HCT116 (cell line): ENCODE data around the gene TTLL5. TPM values are rescaled to one million over a fixed set of nuclear protein-coding genes. Genes with fewer than 3 reads are reported as not detected.

Experiments
- ATAC-seq: fragments of 200-7000 bp; cut with Tn5 transposase; 2 replicates; pipeline ENCODE4 v1.9.1; 2020; ENCODE audit warnings: mild to moderate bottlenecking, moderate library complexity
- BruUV-seq: library from RNA; stranded (reverse); fragments of 400-500 nt; replicated peaks from 2 replicates; lab custom pipeline; 2021; lab: Mats Ljungman, UMichigan
- CTCF ChIA-PET: fragments of 300-600 bp; sonication (Branson Sonifier 250); formaldehyde crosslinking; loops from one replicate; lab custom pipeline; 2021; ENCODE audit warnings: antibody characterized with exemption; lab: Charles Lee
- POLR2A ChIA-PET: fragments of 300-600, 350-600 bp; sonication (Branson Sonifier 250); formaldehyde crosslinking; loops from one replicate; lab custom pipeline; 2021; ENCODE audit warnings: antibody characterized with exemption; lab: Charles Lee
- RAD21 ChIA-PET, 2 experiments: fragments of 300-600 bp; sonication (Branson Sonifier 250); formaldehyde crosslinking; loops; one replicate each; lab custom pipeline; 2023; ENCODE audit warnings: low total read pairs in 2 of 2; ENCODE audit not compliant: uncharacterized antibody in 2 of 2, unreplicated experiment in 2 of 2, low non-redundant PET in 1 of 2; lab: Charles Lee
- DNase-seq: peaks from one replicate; pipeline ENCODE4 v3.0.0-alpha.2; 2010; ENCODE audit warnings: low read depth, low spot score
- H2AFZ ChIP-seq: fragments of 200-600 bp; shearing (Covaris generic), sonication (generic); 2 replicates; pipeline ENCODE4 v1.6.1; 2017; ENCODE audit warnings: low read depth, mixed run types, mixed read lengths, antibody characterized with exemption, low read length; ENCODE audit not compliant: poor library complexity, severe bottlenecking
- H3K27ac ChIP-seq: 2 replicates; pipeline ENCODE4 v1.5.1; 2012; ENCODE audit warnings: low read depth, low read length
- H3K27me3 ChIP-seq: fragments of 200-600 bp; sonication (generic); 2 replicates; pipeline ENCODE4 v1.6.1; 2016; ENCODE audit warnings: mixed run types, low read length, mixed read lengths; ENCODE audit not compliant: insufficient read depth
- H3K36me3 ChIP-seq, 2 experiments: fragments of 200-500 bp in 1 of 2; fragments of 200-600 bp in 1 of 2; sonication (Bioruptor generic) in 1 of 2; sonication (generic) in 1 of 2; 2 replicates each; pipeline versions ENCODE4 v1.5.1 to v1.6.1; 2014 to 2016; ENCODE audit warnings: low read length in 2 of 2, inconsistent platforms in 1 of 2, mixed read lengths in 1 of 2, mixed run types in 1 of 2; ENCODE audit not compliant: insufficient read depth in 2 of 2, control insufficient read depth in 1 of 2
- H3K4me1 ChIP-seq, 2 experiments: fragments of 200-600 bp in 1 of 2; sonication (generic) in 1 of 2; 2 replicates each; pipeline versions ENCODE4 v1.5.1 to v1.6.1; 2012 to 2017; ENCODE audit warnings: low read length in 2 of 2, inconsistent platforms in 1 of 2, mild to moderate bottlenecking in 1 of 2, mixed read lengths in 1 of 2, mixed run types in 1 of 2, moderate library complexity in 1 of 2; ENCODE audit not compliant: insufficient read depth in 2 of 2, control insufficient read depth in 1 of 2
- H3K4me2 ChIP-seq: fragments of 200-600 bp; sonication (generic); 2 replicates; pipeline ENCODE4 v1.6.1; 2017; ENCODE audit warnings: mixed run types, low read length, mixed read lengths
- H3K4me3 ChIP-seq, 2 experiments: fragments of 200-600 bp in 1 of 2; sonication (generic) in 1 of 2; replicated peaks in 1 of 2; 2 replicates each; pipeline ENCODE4 v1.5.1; 2011 to 2016; ENCODE audit warnings: low read length in 2 of 2, control low read depth in 1 of 2, low read depth in 1 of 2, mild to moderate bottlenecking in 1 of 2, mixed read lengths in 1 of 2, mixed run types in 1 of 2
- H3K79me2 ChIP-seq: fragments of 200-600 bp; sonication (generic); 2 replicates; pipeline ENCODE4 v1.6.1; 2017; ENCODE audit warnings: mild to moderate bottlenecking, mixed run types, low read length, moderate library complexity, mixed read lengths; ENCODE audit not compliant: insufficient read depth
- H3K9ac ChIP-seq: fragments of 200-600 bp; sonication (generic); 2 replicates; pipeline ENCODE4 v1.6.1; 2016; ENCODE audit warnings: low read length, mixed read lengths
- H3K9me2 ChIP-seq: fragments of 200-600 bp; sonication (generic), shearing (Covaris generic); 2 replicates; pipeline ENCODE4 v1.6.1; 2017; ENCODE audit warnings: mixed run types, mild to moderate bottlenecking, moderate library complexity; ENCODE audit not compliant: insufficient read depth
- H3K9me3 ChIP-seq, 2 experiments: fragments of 200-500 bp in 1 of 2; fragments of 200-600 bp in 1 of 2; sonication (Bioruptor generic) in 1 of 2; sonication (generic) in 1 of 2; 2 replicates each; pipeline ENCODE4 v1.6.1; 2014 to 2017; ENCODE audit warnings: low read length in 2 of 2, mixed read lengths in 2 of 2, inconsistent platforms in 1 of 2, low read depth in 1 of 2, mild to moderate bottlenecking in 1 of 2, mixed run types in 1 of 2, moderate library complexity in 1 of 2; ENCODE audit not compliant: control insufficient read depth in 1 of 2, insufficient read depth in 1 of 2
- H4K20me1 ChIP-seq: fragments of 200-600 bp; sonication (generic), shearing (Covaris generic); 2 replicates; pipeline ENCODE4 v1.6.1; 2017; ENCODE audit warnings: mixed run types, mild to moderate bottlenecking, moderate library complexity; ENCODE audit not compliant: insufficient read depth
- ATF3 ChIP-seq: IDR thresholded peaks from 2 replicates; pipeline ENCODE4 v1.6.1; 2012
- CBX3 ChIP-seq: IDR thresholded peaks from 2 replicates; pipeline ENCODE4 v1.6.1; 2012; ENCODE audit warnings: low read depth
- EGR1 ChIP-seq: IDR thresholded peaks from 2 replicates; pipeline ENCODE4 v1.6.1; 2012; ENCODE audit warnings: low read depth
- EZH2 ChIP-seq: fragments of 200-600 bp; sonication (generic); IDR thresholded peaks from 2 replicates; pipeline ENCODE4 v1.6.1; 2017; ENCODE audit warnings: antibody characterized with exemption, mixed run types
- FOSL1 ChIP-seq: IDR thresholded peaks from 2 replicates; pipeline ENCODE4 v1.6.1; 2012; ENCODE audit warnings: low read depth
- MAX ChIP-seq: IDR thresholded peaks from 2 replicates; pipeline ENCODE4 v1.6.1; 2012
- POLR2AphosphoS5 ChIP-seq: IDR thresholded peaks from 2 replicates; pipeline ENCODE4 v1.6.1; 2011; ENCODE audit warnings: mild to moderate bottlenecking, low read depth, low read length, moderate library complexity
- RAD21 ChIP-seq: IDR thresholded peaks from 2 replicates; pipeline ENCODE4 v1.6.1; 2012; ENCODE audit warnings: low read depth, mild to moderate bottlenecking
- REST ChIP-seq: IDR thresholded peaks from 2 replicates; pipeline ENCODE4 v1.6.1; 2012; ENCODE audit warnings: low read depth
- ZBTB33 ChIP-seq: IDR thresholded peaks from 2 replicates; pipeline ENCODE4 v1.6.1; 2011; ENCODE audit warnings: mild to moderate bottlenecking, low read length, moderate library complexity; ENCODE audit not compliant: insufficient replicate concordance; ENCODE audit errors: extremely low read depth
- intact Hi-C: fragments of 100-400 bp; cut with micrococcal nuclease; formaldehyde crosslinking; loops from 2 replicates; pipeline ENCODE4 v1.10.0; 2022
- total RNA-seq: library from RNA; stranded (reverse); gene quantifications from one replicate; pipeline ENCODE4 v1.2.1, GENCODE V29; 2021; ENCODE audit not compliant: unreplicated experiment

TTLL5 gene
- total RNA-seq, 1 experiment from 2014 or later, result 26.2 TPM

- intact Hi-C loops, result no loop called here
- ATAC-seq, result no peak
- no peaks in the 10 kb centered on the region for H3K27me3 ChIP-seq
- ChIA-PET CTCF (interaction anchor here (4.2 kb wide), 1 partner anchor 21 kb away, joined by 19 read pairs; no protein-coding TSS in a partner anchor), POLR2A (no interaction called here), RAD21 (no interaction called here)
- H3K79me2 ChIP-seq, result no peaks in the 10 kb centered on the region
- H3K4me1 ChIP-seq, result peaks cover 0 to 8% of the 10 kb centered on the region in 2 experiments; a peak in 1 of 4 replicates
- no peaks in the 10 kb centered on the region for H3K9me3 ChIP-seq
- no peak overlapping the region for H3K9ac ChIP-seq
- no peaks in the 10 kb centered on the region for H3K36me3 ChIP-seq
- H3K9me2 ChIP-seq, result no peaks in the 10 kb centered on the region
- 0 out of 2 replicates have a peak, but pooled peaks have one; percentile 13 for TF ChIP-seq FOSL1
- no peak for TF ChIP-seq ATF3
- no TSS peak for BruUV-seq
- 0 out of 2 replicates have a peak overlapping the region, but pooled peaks have one; percentile 11 for H3K4me2 ChIP-seq
- no peaks in the 10 kb centered on the region for H4K20me1 ChIP-seq
- DNase-seq, result no peak
- no peak overlapping the region for H3K27ac ChIP-seq
- H2AFZ ChIP-seq, result no peak overlapping the region
- no peak overlapping the region for H3K4me3 ChIP-seq
Measured at GRCh38 chr14:75885829-75886228, 224.8 kb downstream of the TTLL5 start.

GRCh38 chr14:75886636-75887348 is 225.7 kb downstream of the TTLL5 start:
- RAD21 ChIA-PET, result no interaction called here
- no peak overlapping the region for H2AFZ ChIP-seq
- no peaks in the 10 kb centered on the region for H3K9me2 ChIP-seq
- intact Hi-C loops, result no loop called here
- no peak for DNase-seq
- ATAC-seq, result no peak
- no peaks in the 10 kb centered on the region for H3K79me2 ChIP-seq
- BruUV-seq, result no TSS peak
- H3K9ac ChIP-seq, result no peak overlapping the region
- peaks cover 0 to 8% of the 10 kb centered on the region in 2 experiments; a peak in 1 of 4 replicates for H3K4me1 ChIP-seq
- TF ChIP-seq CBX3 (no peak), RAD21 (no peak), ZBTB33 (no peak), REST (0 out of 2 replicates have a peak, but pooled peaks have one; percentile 5), MAX (no peak), EZH2 (no peak), POLR2AphosphoS5 (no peak), EGR1 (no peak)
- H3K4me2 ChIP-seq, result no peak overlapping the region
- POLR2A ChIA-PET, result no interaction called here
- no peak overlapping the region for H3K27ac ChIP-seq
- CTCF ChIA-PET, result interaction anchor here (4.2 kb wide), 1 partner anchor 20 kb away, joined by 19 read pairs; no protein-coding TSS in a partner anchor
- H3K36me3 ChIP-seq, result no peaks in the 10 kb centered on the region
- no peak overlapping the region for H3K4me3 ChIP-seq
- no peaks in the 10 kb centered on the region for H3K9me3 ChIP-seq
- no peaks in the 10 kb centered on the region for H4K20me1 ChIP-seq
- H3K27me3 ChIP-seq, result no peaks in the 10 kb centered on the region
